Keratinocyte (primary cell): ENCODE data around the gene B3GALT6.

Source experiments
- EZH2 ChIP-seq: IDR thresholded peaks from one replicate; pipeline ENCODE4 v1.6.1; 2012; ENCODE audit warnings: inconsistent platforms, mild to moderate bottlenecking, low read length, moderate library complexity
- TF ChIP-seq, protein P1 (sequence below), 3 experiments: IDR thresholded peaks in 1 of 3; conservative IDR thresholded peaks in 1 of 3; optimal IDR thresholded peaks in 1 of 3; 2 replicates in 2 of 3; 3 replicates in 1 of 3; pipeline versions ENCODE3 to v1.5.1; 2011; ENCODE audit warnings: low read length in 3 of 3, mild to moderate bottlenecking in 3 of 3, moderate library complexity in 2 of 3, control low read depth in 1 of 3, inconsistent platforms in 1 of 3; ENCODE audit not compliant: insufficient read depth in 2 of 3; ENCODE audit errors: extremely low read depth in 1 of 3

DNA sequence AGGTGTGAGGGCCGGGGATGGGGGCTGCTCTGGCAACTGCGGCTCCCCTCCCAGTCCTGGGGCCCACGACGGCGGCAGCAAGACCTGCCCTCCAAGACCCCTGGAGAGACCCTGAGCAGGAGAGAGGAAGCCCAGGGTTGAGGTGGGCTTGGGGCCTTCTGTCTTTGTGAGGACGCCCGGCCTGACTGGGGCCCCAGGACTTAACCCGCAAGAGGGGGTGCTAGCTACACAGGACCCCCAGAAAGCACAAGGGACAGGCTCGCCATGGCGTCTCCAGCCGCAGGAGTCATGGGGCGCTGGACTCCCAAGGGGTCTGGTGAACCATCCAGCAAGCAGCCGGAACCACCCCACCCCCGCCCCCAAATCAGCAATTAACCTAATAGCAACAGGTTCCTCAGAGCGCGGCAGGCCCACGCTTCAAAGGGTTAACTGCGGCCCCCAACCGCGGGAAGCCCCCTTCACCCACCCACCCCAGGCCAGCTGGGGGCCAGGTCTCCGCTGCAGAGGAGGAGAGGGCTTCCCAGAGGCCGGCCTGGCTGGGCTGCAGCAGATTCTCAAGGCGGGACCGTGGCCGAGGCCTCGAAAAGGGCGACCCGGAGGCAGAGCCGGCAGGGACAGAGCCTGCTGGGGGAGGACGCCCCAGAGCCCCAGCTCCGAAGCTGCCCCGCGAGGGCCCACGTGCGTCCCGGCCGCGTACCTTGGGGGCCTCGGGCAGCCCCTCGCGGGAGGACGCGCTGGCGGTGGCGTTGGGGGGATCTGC lies 14.0 kb downstream of the B3GALT6 start:
- TF ChIP-seq, protein P1, sequence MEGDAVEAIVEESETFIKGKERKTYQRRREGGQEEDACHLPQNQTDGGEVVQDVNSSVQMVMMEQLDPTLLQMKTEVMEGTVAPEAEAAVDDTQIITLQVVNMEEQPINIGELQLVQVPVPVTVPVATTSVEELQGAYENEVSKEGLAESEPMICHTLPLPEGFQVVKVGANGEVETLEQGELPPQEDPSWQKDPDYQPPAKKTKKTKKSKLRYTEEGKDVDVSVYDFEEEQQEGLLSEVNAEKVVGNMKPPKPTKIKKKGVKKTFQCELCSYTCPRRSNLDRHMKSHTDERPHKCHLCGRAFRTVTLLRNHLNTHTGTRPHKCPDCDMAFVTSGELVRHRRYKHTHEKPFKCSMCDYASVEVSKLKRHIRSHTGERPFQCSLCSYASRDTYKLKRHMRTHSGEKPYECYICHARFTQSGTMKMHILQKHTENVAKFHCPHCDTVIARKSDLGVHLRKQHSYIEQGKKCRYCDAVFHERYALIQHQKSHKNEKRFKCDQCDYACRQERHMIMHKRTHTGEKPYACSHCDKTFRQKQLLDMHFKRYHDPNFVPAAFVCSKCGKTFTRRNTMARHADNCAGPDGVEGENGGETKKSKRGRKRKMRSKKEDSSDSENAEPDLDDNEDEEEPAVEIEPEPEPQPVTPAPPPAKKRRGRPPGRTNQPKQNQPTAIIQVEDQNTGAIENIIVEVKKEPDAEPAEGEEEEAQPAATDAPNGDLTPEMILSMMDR (optimal IDR thresholded peaks at IDR 0.05 in 1 of 3, IDR thresholded peaks at IDR 0.05 in 1 of 3, conservative IDR thresholded peaks at IDR 0.05 in 1 of 3; ENCODE audit: extremely low read depth in 1 of 3, insufficient read depth in 2 of 3, low read length in 3 of 3) = no peak
- TF ChIP-seq EZH2 = peak; percentile 47
